NCI-H748 treated with DMSO at 0.1 percent for 48 hours (cell line): ENCODE data around the gene PNPO.
A peak's percentile ranks its signal among the peaks of the same experiment; 100 is the strongest.

ENCODE experiments used
- DNase-seq: peaks from one replicate; lab custom pipeline; 2025; lab: John Stamatoyannopoulos, UW

Gene PNPO

DNA sequence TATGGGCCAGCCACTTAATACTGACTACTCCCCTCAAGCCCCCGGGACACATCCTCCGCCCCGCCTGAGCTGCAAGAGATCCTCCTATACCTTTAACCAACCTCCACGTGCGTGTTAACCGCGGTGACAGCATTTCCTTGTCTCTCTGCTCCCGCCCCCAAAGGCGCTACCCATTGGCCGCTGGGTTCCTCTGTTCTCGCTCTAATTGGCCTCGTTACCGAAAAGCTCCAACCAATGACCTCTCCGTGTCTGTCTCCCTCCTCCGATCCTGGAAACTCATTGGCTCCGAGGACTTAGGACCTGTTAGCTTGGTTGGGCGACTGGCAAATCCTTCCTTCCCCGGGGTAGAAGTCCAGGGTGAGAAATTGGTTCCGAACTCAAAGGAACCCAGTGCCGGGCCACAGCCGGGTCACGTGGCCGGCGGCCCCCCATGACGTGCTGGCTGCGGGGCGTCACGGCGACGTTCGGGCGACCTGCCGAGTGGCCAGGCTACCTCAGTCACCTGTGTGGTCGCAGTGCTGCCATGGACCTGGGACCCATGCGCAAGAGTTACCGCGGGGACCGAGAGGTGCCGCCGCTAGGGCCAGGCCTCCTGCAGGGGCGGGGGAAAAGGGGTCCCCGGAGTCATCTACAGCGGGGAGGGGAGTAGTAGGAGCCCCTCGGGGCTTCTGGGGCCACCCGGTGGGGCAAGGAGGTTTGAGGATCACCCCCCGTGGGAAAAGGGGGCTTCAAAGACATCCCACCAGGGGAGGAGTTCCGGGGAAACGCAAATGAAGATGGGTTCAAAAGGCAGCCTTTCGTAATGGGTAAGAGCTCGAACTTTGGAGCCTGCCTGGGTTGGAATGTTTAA is at the start of gene PNPO:
Gene PNPO (plus strand): TSS at position 326 of the 850 bp plus-strand sequence. CDS start 105 bp downstream, at position 431.
- DNase-seq: peak; percentile 96

DNA sequence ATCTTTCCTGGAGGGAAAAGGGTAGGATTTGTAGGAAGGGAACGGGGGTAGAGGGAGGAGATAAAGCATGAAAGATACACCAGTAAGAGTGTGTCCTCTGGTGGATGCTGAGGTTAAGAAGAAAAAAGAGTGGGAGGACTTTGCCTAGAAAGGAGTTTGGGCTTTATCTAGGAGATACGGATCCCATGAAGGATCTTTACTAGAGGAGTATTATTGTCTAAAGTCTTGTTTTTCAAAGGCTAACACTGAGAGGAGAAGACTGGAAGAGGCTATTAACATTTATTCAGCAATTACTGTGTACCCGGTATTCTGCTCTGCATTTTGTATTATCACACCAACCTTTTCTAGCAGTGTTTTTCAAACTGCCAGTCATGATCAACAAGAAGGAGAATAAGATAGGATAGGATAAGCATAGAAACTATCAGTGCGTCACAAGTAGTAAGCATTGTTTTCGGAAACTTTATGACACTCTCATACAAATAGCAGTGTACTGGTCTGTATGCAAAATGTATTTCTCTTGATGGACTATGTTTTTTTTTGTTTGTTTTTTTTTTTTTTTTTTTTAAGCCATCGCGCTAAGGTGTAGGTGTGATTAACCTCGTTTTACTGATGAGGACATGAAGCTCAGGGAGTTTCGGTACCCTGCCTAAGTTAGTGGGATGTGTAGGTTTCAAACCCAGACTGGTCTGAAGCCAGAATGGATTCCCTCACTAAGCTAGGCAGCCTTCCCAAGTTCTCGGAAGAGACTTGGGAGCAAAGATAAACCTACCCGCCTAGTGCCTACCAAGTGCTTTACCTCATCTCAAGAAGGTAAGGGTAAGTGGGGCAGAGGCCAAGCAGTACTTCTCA is 46.6 kb upstream of the PNPO start:
- DNase-seq: no peak

DNA sequence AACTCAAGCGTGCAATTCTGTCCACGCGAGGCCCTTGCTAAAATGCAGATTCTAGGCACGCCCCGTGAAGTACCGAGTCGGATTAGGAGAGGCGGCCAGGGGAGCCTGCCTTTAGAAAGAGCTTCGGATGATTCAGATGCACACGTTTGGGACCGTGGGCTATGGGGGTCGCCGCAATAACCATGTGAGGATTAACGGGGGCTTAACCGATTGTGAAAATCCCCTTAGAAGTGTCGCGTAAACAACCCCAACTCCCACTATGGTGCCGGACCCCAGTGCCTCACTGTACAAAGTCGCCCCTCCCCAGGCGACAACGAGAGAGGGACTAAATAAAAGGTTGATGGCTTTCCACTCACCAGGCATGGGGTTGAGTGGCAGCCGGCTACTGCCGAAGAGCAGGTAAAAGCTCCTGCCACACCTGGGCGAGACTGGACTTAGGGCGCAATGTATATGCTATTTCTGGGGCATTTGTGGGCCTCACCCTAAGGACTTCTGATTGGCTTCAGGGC is 46.0 kb upstream of the PNPO start:
- no peak for DNase-seq

DNA sequence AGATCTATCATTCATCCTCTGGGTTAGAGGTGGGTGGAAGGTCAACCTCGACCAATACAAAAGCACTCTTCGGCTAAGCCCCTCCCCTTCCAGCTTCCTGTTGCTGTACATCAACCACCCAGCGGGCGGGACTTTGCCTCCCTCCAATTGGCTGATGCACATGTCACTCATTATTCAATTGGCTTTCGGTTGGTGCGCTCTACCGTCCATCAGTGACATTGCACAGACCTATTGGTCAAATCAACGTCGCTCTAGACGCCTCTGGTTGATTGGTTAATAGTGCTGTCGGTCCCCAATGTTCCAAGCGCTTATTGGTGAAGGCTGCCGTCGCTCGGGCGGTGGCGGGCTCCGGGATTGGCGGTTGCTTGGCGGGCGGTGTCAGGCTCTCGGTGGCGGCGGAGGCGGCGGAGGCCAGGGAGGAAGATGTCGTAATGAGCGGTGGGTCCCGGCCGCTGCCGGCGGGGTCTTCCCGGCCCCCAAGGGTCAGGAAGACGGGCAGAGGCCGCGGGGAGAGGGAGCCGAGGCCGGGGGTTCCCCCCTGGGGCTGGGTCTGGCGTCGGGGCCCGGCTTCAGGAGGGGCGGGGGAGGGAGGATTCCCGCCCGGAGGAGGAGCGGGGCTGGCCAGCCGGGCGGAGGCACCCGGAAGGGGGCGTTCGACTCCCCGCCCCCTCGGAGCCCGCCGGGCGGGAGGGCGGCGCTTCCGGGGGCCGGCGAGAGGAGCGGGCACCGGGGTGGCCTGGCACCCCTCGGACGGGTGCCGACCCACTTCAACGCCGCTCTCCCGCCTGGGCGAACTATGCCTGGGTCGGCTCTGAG is 45.3 kb upstream of the PNPO start, which contains the start of gene SP2:
Gene SP2 (plus strand): TSS at position 381 of the 816 bp plus-strand sequence. CDS start 51 bp downstream, at position 432.
- DNase-seq: peak; percentile 100

DNA sequence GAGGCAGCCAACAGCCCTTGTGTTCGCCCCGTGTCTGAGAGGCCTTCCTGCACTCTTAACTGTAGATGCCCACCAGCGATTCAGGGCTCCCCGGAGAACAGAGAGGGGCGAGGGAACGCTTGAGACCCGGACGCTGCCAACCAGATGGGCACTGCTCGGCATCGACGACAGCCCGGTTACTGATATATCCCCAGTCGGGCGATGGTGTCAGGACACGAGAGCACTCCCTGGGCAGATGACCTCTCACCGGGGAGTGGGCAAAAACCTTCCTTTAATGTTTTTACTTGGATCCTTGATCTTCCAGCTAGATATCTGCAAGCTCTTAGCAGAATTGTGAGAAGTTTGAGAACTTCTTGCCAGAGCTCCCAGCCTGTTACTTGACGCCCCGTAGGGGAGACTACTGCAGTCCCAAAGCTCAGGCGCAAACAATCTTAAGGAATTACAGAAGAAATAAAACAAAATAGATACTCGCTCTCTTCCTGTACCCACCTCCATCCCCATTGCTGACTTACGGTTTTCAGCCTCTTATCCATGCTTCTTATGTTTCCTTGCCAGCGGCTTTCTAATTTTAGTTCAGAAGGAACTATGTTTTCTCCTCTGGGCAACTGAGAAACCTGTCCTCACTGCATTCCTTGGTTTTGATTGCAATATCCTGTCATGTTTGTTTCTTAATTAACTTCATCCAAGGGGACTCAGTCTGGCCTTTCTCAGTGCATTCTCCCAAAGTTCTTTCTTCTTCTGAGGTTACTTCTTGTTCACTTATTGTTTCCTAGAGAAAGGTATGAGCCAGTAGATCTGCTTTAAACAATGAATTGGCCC is 44.5 kb upstream of the PNPO start:
- DNase-seq: no peak

DNA sequence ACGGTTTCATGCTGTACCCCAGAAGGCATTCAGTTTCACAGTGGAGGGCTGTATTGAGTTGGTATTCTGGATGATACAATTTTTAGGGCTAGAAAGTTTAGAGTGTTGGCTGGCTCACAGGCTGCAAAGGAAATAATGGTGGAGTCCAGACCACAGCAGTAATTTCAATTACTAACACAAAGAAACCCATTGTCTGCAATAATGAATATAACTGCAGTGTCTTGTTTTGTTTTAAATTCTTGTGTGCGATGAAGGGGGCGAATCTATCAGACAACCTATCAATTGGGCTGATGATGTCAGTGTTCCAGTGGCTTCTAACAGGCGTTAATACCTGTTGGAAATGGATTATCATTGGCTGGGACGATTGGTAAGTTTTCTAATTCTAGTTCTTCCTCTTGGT is 43.8 kb upstream of the PNPO start:
- DNase-seq: no peak

DNA sequence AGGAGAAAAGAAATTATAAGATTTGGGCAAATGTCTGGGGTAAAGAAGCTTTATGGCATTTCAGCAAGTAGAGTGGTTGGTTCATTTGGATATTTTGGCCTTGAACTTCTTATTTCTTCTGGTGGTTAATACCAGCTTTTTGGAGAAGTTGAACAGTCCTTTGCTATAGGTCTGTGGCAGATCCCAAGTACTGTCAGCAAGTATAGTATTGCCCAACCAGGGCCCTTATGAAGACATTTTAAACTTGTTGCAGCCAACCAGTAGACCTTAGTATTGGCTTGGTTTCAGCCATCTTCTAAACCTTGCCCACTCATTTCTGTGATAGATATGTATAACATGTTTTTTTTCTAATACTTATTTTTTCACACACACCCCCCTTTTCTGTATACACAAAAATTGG is 43.1 kb upstream of the PNPO start:
- DNase-seq: no peak

DNA sequence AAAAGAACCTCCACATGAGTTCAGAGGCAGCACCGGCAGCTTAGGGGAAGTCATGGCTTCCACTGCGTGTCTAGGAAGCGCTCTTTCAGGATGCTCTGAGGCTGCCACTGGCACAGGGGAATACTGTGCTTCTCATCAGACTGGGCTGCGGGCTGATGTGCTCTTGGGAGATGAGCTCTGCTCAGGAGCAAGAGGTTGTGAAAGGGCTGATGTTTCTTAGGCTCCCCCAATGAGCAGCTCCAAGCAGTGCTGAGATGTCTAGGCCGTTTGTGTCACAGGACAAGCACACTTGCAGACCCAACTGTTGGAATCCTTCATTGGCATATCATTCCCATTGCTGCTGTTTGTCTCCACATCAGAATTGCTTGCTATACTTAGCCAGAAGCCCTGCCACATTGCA is 41.7 kb upstream of the PNPO start:
- no peak for DNase-seq

DNA sequence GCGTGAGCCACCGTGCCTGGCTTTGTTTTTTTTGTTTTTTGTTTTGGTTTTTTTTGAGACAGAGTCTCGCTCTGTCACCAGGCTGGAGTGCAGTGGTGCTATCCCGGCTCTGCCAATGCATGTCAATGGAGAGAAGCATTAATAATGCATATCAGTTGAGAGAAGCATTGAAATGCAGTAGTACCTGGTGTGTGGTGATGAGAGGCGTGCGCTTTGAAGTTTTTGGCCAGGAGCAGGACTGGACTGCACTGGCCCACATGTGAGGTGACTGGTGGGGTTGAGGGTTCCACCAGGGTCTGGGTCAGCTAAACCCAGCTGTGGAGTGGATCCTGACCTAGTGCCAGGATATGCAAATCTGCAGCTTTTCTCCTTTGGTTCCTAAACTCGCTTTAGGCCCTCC is 39.9 kb upstream of the PNPO start:
- DNase-seq: no peak

DNA sequence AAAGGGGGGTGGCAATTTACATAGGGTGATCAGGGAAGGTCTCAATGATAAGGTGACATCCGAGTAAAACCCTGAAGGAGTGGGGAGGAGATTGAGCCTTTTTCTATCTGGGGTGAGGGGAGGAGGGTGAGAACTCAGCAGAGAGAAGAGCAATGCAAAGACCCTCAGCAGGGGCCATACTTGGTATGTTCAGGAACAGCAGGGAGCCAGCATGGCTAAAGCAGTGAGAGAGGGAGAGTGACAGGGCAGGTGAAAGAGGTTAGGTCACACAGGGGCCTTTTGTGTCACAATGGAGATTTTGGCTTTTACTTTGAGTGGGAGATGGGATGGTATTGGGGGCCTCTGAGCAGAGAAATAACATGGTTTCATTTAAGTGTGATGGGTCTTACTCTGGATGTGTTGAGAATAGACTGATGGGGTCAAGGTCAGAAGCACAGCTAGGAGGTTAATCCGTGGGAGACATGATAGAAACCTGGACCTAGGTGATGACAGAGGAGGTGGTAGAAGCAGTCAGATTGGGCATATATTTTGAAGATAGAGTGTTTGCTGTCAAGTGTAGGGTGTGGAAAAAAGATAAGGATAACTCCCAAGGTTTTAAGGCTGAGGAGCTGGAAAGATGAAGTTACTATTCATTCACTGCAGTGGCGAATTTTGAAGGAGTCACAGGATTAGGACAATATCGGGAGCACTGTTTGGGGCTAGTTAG is 39.2 kb upstream of the PNPO start:
- no peak for DNase-seq

DNA sequence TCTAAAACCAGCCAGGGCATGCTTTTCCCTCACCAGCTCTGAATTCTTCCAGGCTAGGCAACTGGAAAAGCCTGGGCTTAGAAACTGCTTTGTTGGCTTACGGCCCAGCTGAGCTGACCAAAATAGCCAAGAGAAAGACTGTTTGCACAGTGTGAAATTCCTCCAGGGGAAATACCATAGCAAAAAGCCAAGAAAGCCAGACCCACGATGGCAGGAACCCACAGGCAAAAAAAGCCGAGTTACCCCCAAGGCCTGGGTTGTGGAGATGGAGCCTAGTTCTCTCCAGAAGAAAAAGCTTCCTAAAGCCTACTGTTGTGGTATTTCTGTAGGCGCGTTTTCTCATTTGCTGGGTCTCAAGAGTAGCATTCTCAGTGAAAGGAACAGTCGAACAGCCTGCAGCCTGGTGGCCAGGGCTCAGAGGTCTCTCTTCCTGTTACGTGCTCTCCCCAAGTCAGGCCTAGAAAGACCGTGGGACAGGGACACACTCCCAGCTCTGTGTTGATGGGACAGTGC is 36.1 kb upstream of the PNPO start:
- no peak for DNase-seq

DNA sequence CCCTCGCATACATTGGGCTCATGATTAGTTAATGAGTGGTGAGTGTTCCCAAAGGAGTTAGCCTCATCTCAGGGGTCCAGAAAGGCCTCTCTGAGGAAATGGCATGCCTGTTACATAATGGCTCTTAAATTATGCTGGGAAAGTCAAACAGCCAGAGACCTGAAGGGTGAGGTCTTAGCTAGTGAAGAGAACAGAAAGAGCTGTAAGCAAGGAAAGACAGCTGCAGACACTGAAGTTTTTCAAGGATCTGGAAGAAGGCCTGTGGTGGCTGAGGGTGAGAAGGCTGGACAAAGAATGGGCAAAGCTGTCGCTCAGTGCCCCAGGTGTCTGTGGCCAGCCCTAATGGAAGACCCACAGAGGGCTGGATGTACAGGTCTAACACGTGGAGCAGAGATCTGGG is 34.9 kb upstream of the PNPO start:
- DNase-seq: no peak

DNA sequence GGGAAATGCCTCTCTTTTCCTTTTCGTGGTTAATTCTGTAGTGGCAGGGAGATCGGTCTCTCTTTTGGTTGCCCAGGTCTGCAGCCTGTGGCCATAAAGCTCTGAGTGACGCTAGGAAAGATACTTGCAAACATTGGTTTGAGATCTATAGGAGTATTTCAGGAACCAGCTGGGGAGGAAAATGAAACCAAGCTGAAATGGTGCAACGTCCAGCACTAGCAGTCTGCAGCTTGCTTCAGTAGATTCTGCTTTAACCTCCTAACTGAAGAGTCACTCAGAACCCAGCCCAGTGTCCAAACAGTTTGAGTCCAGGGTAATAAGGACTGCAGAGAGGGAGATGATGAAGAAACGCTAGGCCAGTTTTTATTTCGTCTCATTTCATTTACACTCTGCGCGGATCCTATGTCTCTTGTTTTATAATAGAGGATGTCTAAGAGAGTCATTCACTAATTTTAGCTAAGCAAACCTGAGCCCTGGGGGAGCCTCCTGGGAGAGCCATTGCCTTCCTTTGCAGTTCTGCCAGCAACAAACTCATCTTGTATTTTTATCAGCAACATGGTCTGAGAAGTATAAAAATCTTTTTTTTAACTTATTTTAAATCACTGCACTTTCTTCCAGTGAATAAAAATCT is 33.3 kb upstream of the PNPO start:
- no peak for DNase-seq

DNA sequence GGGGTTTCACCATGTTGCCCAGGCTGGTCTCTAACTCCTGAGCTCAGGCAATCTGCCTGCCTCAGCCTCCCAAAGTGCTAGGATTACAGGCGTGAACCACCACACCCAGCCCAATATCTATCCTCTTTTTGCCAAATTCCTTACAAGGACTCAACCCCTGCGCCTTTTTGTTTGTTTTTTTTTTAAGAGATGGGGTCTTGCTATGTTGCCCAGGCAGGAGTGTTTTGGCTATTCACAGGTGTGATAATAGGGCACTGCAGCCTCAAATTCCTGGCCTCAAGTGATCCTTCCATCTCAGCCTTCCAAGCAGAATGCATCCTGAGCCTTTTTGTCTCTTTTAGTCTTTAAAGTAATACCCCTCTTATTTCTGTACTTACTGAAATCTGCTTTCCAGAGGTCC is 28.3 kb upstream of the PNPO start:
- no peak for DNase-seq

DNA sequence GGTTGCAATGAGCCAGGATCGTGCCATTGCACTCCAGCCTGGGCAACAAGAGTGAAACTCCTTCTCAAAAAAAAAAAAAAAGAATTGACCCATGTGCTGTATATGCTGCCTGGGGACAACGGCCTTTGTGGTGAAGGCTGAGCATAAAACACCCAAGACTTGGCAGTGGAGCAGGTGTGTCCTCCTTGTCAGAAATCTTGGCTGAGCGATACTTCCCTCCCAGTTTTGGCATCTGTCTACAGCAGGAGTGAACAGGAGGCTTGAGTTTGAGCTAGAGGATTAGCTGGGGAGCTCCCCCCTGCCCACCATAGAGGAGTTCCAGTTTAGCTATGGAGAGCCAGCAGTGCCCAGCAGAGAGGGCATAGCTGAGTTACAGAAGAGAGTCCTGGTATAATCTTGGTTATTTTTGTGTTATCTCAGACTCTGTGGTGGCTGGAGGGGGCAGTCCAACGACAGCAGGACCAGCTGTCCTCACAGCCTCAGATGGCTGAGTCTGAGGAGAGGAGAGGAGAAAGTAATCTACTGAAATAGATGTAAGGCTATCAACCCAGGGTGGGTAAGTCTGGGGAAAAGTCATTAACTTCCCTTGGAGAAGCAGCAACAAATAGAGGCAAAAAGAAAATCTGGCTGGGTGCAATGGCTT is 26.9 kb upstream of the PNPO start:
- no peak for DNase-seq

DNA sequence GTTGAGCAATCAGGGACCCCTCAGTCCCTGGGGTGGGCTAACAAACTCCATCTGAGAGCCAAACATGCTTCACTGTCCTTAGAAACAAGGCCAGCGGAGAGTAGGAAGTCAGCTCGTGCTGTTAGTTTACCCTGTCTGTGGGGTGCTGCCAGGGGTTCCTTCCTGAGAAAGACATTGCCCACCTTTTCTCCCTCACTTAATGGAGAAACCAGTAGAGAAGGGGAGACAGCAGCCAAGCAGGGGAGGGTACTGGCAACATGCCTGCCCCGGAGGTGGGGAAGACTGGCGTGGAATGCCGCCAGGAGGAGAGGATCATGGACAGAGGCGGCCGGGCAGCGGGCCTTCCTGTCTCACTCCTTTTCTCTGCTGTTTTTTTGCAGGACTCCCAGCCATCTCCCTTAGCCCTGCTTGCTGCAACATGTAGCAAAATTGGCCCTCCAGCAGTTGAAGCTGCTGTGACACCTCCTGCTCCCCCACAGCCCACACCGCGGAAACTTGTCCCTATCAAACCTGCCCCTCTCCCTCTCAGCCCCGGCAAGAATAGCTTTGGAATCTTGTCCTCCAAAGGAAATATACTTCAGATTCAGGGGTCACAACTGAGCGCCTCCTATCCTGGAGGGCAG is 25.5 kb upstream of the PNPO start:
- DNase-seq: no peak

DNA sequence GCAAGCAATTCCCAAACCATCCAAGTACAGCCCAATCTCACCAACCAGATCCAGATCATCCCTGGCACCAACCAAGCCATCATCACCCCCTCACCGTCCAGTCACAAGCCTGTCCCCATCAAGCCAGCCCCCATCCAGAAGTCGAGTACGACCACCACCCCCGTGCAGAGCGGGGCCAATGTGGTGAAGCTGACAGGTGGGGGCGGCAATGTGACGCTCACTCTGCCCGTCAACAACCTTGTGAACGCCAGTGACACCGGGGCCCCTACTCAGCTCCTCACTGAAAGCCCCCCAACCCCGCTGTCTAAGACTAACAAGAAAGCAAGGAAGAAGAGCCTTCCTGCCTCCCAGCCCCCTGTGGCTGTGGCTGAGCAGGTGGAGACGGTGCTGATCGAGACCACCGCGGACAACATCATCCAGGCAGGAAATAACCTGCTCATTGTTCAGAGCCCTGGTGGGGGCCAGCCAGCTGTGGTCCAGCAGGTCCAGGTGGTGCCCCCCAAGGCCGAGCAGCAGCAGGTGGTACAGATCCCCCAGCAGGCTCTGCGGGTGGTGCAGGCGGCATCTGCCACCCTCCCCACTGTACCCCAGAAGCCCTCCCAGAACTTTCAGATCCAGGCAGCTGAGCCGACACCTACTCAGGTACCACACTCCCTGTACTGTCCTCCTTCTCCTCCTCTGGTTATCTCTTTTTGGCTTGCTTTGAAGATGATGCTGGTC is 24.7 kb upstream of the PNPO start:
- no peak for DNase-seq

DNA sequence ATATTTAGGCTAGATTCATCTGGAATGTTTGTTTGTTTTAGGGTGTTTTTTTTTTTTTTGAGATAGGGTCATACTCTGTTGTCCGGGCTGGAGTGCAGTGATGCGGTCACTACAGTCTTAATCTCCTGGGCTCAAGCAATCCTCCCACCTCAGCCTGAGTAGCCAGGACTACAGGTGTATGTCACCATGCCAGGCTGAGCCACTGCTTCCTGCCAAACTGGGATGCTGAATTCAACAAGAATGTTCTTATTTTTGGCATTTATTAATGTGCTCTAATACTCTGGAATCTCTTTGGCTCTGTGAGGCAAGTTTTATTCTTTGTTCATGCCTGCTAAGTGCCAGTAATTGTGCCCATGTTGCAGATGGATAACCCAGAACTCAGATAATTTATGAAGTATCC is 23.8 kb upstream of the PNPO start:
- DNase-seq: no peak
